Measurements from ENCODE around the gene ANKS1B. TPM values are rescaled to one million over a fixed set of nuclear protein-coding genes. Genes with fewer than 3 reads are reported as not detected.

Gene ANKS1B
- total and polyA plus RNA-seq, 4 experiments from 2014 or later = 0.28 to 0.55 TPM; not detected in 2

DNA sequence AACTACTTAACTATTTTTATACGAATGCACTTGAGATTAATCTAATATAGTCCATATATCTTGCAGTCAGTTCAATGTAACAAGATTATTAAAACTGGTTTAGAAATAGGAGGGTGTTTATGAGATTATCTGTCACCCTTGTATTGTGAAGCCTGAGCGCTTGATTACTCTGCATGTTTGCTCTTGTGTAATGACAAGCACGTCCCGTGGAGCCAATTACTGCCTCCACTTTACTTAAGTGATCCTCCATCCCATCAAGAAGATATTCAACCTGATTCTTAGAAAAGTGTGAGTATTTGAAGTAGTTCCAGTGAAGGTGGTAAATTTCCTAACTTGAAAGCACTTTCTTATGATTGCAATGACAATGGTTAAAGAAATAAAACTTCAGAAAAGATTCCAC, 752.4 kb downstream of the ANKS1B start:
- Mint-ChIP-seq H3K36me3 (no peaks in the 10 kb centered on the region), H3K4me1 (no peaks in the 10 kb centered on the region), H3K9me3 (peaks cover 0 to 6% (median 1%) of the 10 kb centered on the region in 8 donors), H3K27ac (no peak overlapping the region), H3K27me3 (peaks cover 0 to 1% of the 10 kb centered on the region in 2 donors), H3K4me3 (no peak overlapping the region)
- no peaks in the 10 kb centered on the region for H3K27me3 ChIP-seq (ENCODE audit: insufficient read depth, low read length)
- CTCF ChIA-PET (ENCODE audit: partially characterized antibody) = no interaction called here
- POLR2A ChIA-PET (ENCODE audit: partially characterized antibody) = no interaction called here
- no peak overlapping the region for H3K4me3 ChIP-seq (ENCODE audit: low read length in 2 of 2)
- DNase-seq = no peak
- no peak overlapping the region for H3K27ac ChIP-seq (ENCODE audit: low read depth, low read length)
- no peaks in the 10 kb centered on the region for H3K4me1 ChIP-seq (ENCODE audit: insufficient read depth, low read length)
- intact Hi-C loops (cut with micrococcal nuclease) = no loop called here
- no peaks in the 10 kb centered on the region for H3K36me3 ChIP-seq (ENCODE audit: insufficient read depth, low read length)
- no peaks in the 10 kb centered on the region for H3K9me3 ChIP-seq (ENCODE audit: control insufficient read depth in 1 of 2, low read length in 2 of 2)

DNA sequence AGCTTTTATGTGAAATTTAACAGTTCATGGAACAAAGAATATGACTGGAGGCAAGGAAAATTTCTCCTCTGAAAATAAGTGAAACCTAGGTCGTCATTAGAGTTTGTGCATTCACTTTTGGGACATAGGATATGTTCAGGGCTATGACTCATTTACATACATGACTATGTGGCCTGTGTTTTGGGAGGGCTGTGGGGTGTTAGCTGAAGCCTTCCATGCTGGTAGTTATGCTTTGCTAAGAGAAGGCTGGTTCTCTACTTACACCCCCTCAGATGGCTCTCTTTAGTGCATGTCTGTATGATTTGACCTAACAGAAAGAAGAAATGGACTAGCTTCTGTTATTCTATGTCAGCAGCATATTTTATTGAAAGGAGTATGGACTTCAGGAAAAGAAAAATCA, 753.7 kb downstream of the ANKS1B start:
- Mint-ChIP-seq H3K4me3 (no peak overlapping the region), H3K27me3 (no peaks in the 10 kb centered on the region), H3K36me3 (no peaks in the 10 kb centered on the region), H3K4me1 (no peaks in the 10 kb centered on the region), H3K27ac (no peak overlapping the region), H3K9me3 (peaks cover 0 to 3% (median 0%) of the 10 kb centered on the region in 8 donors)
- H3K27me3 ChIP-seq (ENCODE audit: insufficient read depth, low read length) = no peaks in the 10 kb centered on the region
- H3K27ac ChIP-seq (ENCODE audit: low read depth, low read length) = no peak overlapping the region
- H3K9me3 ChIP-seq (ENCODE audit: control insufficient read depth in 1 of 2, low read length in 2 of 2) = no peaks in the 10 kb centered on the region
- no peaks in the 10 kb centered on the region for H3K36me3 ChIP-seq (ENCODE audit: insufficient read depth, low read length)
- H3K4me1 ChIP-seq (ENCODE audit: insufficient read depth, low read length) = no peaks in the 10 kb centered on the region
- CTCF ChIA-PET (ENCODE audit: partially characterized antibody) = no interaction called here
- POLR2A ChIA-PET (ENCODE audit: partially characterized antibody) = no interaction called here
- no peak for DNase-seq
- intact Hi-C loops (cut with micrococcal nuclease) = no loop called here
- no peak overlapping the region for H3K4me3 ChIP-seq (ENCODE audit: low read length in 2 of 2)

DNA sequence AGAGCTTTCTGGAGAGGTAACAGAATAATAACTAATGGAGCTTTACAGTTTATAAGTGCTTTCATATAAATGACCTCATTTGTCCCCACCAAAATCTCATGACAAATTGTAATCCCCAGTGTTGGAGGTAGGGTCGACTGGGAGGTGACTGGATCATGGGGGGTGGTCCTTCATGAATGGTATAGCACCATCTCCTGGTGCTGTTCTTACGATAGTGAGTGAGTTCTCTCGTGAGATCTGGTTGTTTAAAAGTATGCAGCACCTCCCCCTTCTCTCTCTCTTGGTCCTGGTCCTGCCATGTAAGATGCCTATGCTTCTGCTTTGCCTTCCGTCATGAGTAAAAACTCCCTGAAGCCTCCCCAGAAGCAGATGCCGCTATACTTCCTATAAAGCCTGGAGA, 760.5 kb downstream of the ANKS1B start:
- no peaks in the 10 kb centered on the region for H3K4me1 Mint-ChIP-seq
- ChIA-PET POLR2A (ENCODE audit: partially characterized antibody) (no interaction called here), CTCF (ENCODE audit: partially characterized antibody) (no interaction called here)
- Histone ChIP-seq H3K4me1 (ENCODE audit: insufficient read depth, low read length) (no peaks in the 10 kb centered on the region), H3K36me3 (ENCODE audit: insufficient read depth, low read length) (no peaks in the 10 kb centered on the region), H3K27me3 (ENCODE audit: insufficient read depth, low read length) (no peaks in the 10 kb centered on the region), H3K27ac (ENCODE audit: low read depth, low read length) (no peak overlapping the region), H3K9me3 (ENCODE audit: control insufficient read depth in 1 of 2, low read length in 2 of 2) (no peaks in the 10 kb centered on the region), H3K4me3 (ENCODE audit: low read length in 2 of 2) (no peak overlapping the region)
- no peak overlapping the region for H3K27ac Mint-ChIP-seq
- H3K4me3 Mint-ChIP-seq = no peak overlapping the region
- DNase-seq = no peak
- no peaks in the 10 kb centered on the region for H3K27me3 Mint-ChIP-seq
- intact Hi-C loops (cut with micrococcal nuclease) = no loop called here
- H3K36me3 Mint-ChIP-seq = no peaks in the 10 kb centered on the region
- H3K9me3 Mint-ChIP-seq = peaks cover 0 to 5% (median 0%) of the 10 kb centered on the region in 8 donors

DNA sequence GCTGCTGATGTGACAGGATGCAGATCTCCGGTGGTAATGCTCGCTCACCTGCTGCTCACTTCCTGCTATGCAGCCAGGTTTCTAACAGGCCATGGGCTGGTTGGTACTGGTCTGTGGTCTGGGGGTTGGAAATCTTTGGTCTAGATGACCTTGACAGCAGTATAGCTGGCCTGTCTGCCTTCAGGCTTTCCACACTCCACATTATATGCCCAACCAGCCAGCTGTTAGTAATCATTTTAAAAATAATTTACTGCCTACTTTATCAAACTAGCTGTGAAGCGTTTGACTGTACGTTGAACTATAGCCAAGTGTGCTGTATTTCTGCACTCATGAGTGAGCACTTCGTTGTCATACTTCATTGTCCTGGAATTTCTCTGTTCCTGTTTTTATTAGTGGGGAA, 761.2 kb downstream of the ANKS1B start:
- H3K4me3 ChIP-seq (ENCODE audit: low read length in 2 of 2) = no peak overlapping the region
- H3K4me1 ChIP-seq (ENCODE audit: insufficient read depth, low read length) = no peaks in the 10 kb centered on the region
- ChIA-PET POLR2A (ENCODE audit: partially characterized antibody) (no interaction called here), CTCF (ENCODE audit: partially characterized antibody) (no interaction called here)
- H3K9me3 ChIP-seq (ENCODE audit: control insufficient read depth in 1 of 2, low read length in 2 of 2) = no peaks in the 10 kb centered on the region
- Mint-ChIP-seq H3K27ac (no peak overlapping the region), H3K36me3 (no peaks in the 10 kb centered on the region), H3K4me1 (no peaks in the 10 kb centered on the region), H3K27me3 (no peaks in the 10 kb centered on the region), H3K9me3 (peaks cover 0 to 5% (median 0%) of the 10 kb centered on the region in 8 donors), H3K4me3 (no peak overlapping the region)
- no peak overlapping the region for H3K27ac ChIP-seq (ENCODE audit: low read depth, low read length)
- intact Hi-C loops (cut with micrococcal nuclease) = no loop called here
- H3K36me3 ChIP-seq (ENCODE audit: insufficient read depth, low read length) = no peaks in the 10 kb centered on the region
- no peaks in the 10 kb centered on the region for H3K27me3 ChIP-seq (ENCODE audit: insufficient read depth, low read length)
- no peak for DNase-seq

DNA sequence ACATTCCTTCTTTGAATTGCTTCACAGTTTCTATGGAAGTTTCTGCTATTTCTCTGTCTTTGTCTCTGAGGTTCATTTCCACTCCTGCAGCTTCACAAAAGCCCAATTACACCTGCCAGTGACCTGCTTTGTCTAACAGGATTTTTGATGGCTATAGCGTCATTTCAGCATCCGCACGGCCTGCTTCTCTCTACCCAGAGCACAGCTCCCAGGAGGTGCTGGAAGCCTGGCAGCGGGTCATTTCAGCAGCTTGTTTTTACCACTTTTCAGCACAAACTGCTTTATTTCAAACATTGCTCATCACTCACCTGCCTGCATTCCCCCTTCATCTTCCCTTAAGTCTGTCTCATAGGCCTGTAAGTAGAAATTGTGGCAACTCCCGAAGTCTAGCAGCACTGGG, 771.7 kb downstream of the ANKS1B start:
- H3K36me3 ChIP-seq (ENCODE audit: insufficient read depth, low read length) = no peaks in the 10 kb centered on the region
- ChIA-PET POLR2A (ENCODE audit: partially characterized antibody) (no interaction called here), CTCF (ENCODE audit: partially characterized antibody) (no interaction called here)
- H3K4me3 Mint-ChIP-seq = no peak overlapping the region
- no peaks in the 10 kb centered on the region for H3K4me1 ChIP-seq (ENCODE audit: insufficient read depth, low read length)
- intact Hi-C loops (cut with micrococcal nuclease) = no loop called here
- no peak overlapping the region for H3K27ac Mint-ChIP-seq
- no peak overlapping the region for H3K27ac ChIP-seq (ENCODE audit: low read depth, low read length)
- no peak for DNase-seq
- no peak overlapping the region for H3K4me3 ChIP-seq (ENCODE audit: low read length in 2 of 2)
- no peaks in the 10 kb centered on the region for H3K36me3 Mint-ChIP-seq
- no peaks in the 10 kb centered on the region for H3K9me3 ChIP-seq (ENCODE audit: control insufficient read depth in 1 of 2, low read length in 2 of 2)
- H3K27me3 ChIP-seq (ENCODE audit: insufficient read depth, low read length) = no peaks in the 10 kb centered on the region
- H3K9me3 Mint-ChIP-seq = peaks cover 2 to 20% (median 6%) of the 10 kb centered on the region in 8 donors
- no peaks in the 10 kb centered on the region for H3K4me1 Mint-ChIP-seq
- H3K27me3 Mint-ChIP-seq = no peaks in the 10 kb centered on the region

DNA sequence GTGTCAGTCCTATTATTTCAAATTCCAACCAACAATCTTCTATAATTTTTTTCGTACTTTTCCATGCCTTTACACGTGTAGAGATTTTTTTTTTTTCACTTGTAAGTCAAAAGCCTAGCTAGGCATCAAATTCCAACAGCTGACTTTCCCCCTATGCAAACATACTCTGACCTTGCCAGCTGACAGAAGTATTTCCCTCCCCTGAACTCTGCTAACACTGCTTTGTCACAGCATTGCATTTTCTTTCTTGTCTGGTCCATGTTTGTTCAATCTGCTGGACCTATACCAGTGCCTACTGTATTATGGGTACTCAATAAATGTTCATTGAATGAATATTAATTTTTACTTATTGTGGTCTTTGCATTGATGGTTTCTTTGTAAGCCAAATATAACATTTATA, 772.5 kb downstream of the ANKS1B start:
- no peaks in the 10 kb centered on the region for H3K27me3 Mint-ChIP-seq
- Histone ChIP-seq H3K9me3 (ENCODE audit: control insufficient read depth in 1 of 2, low read length in 2 of 2) (no peaks in the 10 kb centered on the region), H3K4me1 (ENCODE audit: insufficient read depth, low read length) (no peaks in the 10 kb centered on the region), H3K36me3 (ENCODE audit: insufficient read depth, low read length) (no peaks in the 10 kb centered on the region), H3K4me3 (ENCODE audit: low read length in 2 of 2) (no peak overlapping the region), H3K27me3 (ENCODE audit: insufficient read depth, low read length) (no peaks in the 10 kb centered on the region), H3K27ac (ENCODE audit: low read depth, low read length) (no peak overlapping the region)
- no peaks in the 10 kb centered on the region for H3K4me1 Mint-ChIP-seq
- no peak for DNase-seq
- peaks cover 1 to 20% (median 6%) of the 10 kb centered on the region in 8 donors for H3K9me3 Mint-ChIP-seq
- peak overlapping the region in 1 of 7 donors; percentile 5 for H3K27ac Mint-ChIP-seq
- ChIA-PET POLR2A (ENCODE audit: partially characterized antibody) (no interaction called here), CTCF (ENCODE audit: partially characterized antibody) (no interaction called here)
- no peak overlapping the region for H3K4me3 Mint-ChIP-seq
- no peaks in the 10 kb centered on the region for H3K36me3 Mint-ChIP-seq
- intact Hi-C loops (cut with micrococcal nuclease) = no loop called here

DNA sequence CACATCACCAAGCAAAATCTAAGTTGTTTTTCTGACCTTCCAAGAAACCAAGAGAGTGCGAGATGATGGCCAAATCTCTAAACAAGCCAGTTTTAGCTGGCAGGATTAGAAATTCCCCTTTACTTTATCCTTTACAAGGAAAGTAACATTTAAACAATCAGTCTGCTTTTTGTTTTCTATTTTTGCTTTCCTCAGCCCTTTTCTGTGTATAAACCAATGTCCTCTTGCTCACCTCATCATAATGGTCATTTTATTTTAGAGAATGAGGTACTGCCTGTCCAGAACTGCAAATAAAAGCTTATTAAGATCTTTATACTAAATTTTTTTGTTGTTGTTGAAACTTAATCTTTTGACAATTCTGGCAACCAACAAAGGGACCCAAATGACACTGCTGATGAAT, 779.6 kb downstream of the ANKS1B start:
- DNase-seq = no peak
- Histone ChIP-seq H3K36me3 (ENCODE audit: insufficient read depth, low read length) (no peaks in the 10 kb centered on the region), H3K4me1 (ENCODE audit: insufficient read depth, low read length) (no peaks in the 10 kb centered on the region), H3K27ac (ENCODE audit: low read depth, low read length) (no peak overlapping the region), H3K9me3 (ENCODE audit: control insufficient read depth in 1 of 2, low read length in 2 of 2) (no peaks in the 10 kb centered on the region), H3K4me3 (ENCODE audit: low read length in 2 of 2) (no peak overlapping the region), H3K27me3 (ENCODE audit: insufficient read depth, low read length) (no peaks in the 10 kb centered on the region)
- no peaks in the 10 kb centered on the region for H3K27me3 Mint-ChIP-seq
- intact Hi-C loops (cut with micrococcal nuclease) = no loop called here
- ChIA-PET POLR2A (ENCODE audit: partially characterized antibody) (no interaction called here), CTCF (ENCODE audit: partially characterized antibody) (no interaction called here)
- no peak overlapping the region for H3K27ac Mint-ChIP-seq
- peaks cover 0 to 2% (median 0%) of the 10 kb centered on the region in 8 donors for H3K9me3 Mint-ChIP-seq
- no peaks in the 10 kb centered on the region for H3K4me1 Mint-ChIP-seq
- H3K4me3 Mint-ChIP-seq = no peak overlapping the region
- no peaks in the 10 kb centered on the region for H3K36me3 Mint-ChIP-seq

- no peak overlapping the region for H3K27ac Mint-ChIP-seq
- ChIA-PET CTCF (ENCODE audit: partially characterized antibody) (no interaction called here), POLR2A (ENCODE audit: partially characterized antibody) (no interaction called here)
- intact Hi-C loops (cut with micrococcal nuclease) = no loop called here
- no peaks in the 10 kb centered on the region for H3K36me3 ChIP-seq (ENCODE audit: insufficient read depth, low read length)
- no peaks in the 10 kb centered on the region for H3K4me1 Mint-ChIP-seq
- DNase-seq = no peak
- no peaks in the 10 kb centered on the region for H3K36me3 Mint-ChIP-seq
- H3K27me3 ChIP-seq (ENCODE audit: insufficient read depth, low read length) = no peaks in the 10 kb centered on the region
- no peak overlapping the region for H3K4me3 ChIP-seq (ENCODE audit: low read length in 2 of 2)
- H3K27me3 Mint-ChIP-seq = no peaks in the 10 kb centered on the region
- no peak overlapping the region for H3K4me3 Mint-ChIP-seq
- H3K9me3 Mint-ChIP-seq = peaks cover 0 to 13% (median 0%) of the 10 kb centered on the region in 8 donors
- H3K27ac ChIP-seq (ENCODE audit: low read depth, low read length) = no peak overlapping the region
- H3K9me3 ChIP-seq (ENCODE audit: control insufficient read depth in 1 of 2, low read length in 2 of 2) = no peaks in the 10 kb centered on the region
- H3K4me1 ChIP-seq (ENCODE audit: insufficient read depth, low read length) = no peaks in the 10 kb centered on the region
Observed at GRCh38 chr12:99201906-99202645, 782.7 kb downstream of the ANKS1B start.

All from CD4-positive, alpha-beta memory T cell (primary cell).